ENCODE results near the gene IRF7. TPM values are rescaled to one million over a fixed set of nuclear protein-coding genes. Genes with fewer than 3 reads are reported as not detected.

Gene IRF7
- total and polyA plus RNA-seq, 10 donors: 52.3 to 99.1 (median 83.4) TPM

- peak in 1 of 3 donors; percentile 26 for TF ChIP-seq POLR2AphosphoS5 (IDR thresholded peaks at IDR 0.05)
- TF ChIP-seq CTCF (IDR thresholded peaks at IDR 0.05 in 8 of 11, conservative IDR thresholded peaks at IDR 0.05 in 3 of 11): no peak
These were observed 10.0 kb upstream of the IRF7 start for GRCh38 chr11:625636-626268.

DNA sequence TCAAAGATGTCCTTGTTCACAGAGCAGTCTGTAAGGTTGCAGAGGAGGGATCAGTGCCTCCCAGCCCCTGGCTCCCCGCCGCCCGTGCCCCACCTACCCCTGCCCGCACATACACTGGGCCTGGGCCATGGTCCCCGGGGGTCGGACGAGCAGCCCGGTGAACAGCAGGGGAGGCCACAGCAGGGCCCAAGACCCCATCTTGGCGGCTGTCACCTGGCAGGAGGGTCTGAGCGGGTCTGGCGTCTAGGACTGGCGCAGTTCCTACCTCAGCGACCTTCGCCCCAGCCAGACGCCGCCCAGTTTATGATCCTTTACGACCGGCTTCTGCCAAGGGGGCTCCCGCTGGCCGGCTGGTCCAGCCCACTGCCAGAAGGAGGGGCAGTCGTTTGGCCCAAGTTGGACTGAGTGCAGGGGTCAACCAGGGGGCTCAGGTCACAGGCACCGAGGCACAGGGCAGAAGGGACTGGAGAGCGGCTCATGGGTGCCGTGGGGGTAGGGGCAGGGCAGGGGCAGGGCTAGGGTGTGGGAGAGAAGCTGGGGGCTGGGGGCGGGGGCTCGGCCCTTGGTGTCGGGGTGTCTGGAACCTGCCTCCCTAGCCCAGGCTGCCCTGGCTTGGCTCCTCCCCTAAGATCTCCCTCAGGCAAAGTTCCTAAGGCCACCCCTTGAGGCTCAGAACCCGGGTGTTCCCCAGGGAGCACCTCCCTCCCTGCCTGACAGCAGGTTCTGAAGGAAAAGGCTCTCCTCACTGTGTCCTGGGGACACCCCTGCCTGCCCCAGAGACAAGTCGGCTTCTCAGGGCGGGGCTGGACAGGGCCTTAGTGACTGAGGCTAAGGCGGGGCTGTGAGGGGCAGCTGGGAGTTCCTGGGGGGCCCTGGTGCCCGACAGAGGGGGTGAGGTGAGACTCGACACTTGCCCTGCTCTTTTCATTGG, 9.2 kb upstream of the IRF7 start, which contains the start of gene CDHR5:
Gene CDHR5 (minus strand): TSS at position 251 of the 931 bp plus-strand sequence. CDS start 53 bp downstream, at position 198.
- Histone ChIP-seq H3K9me3 (no peaks in the 10 kb centered on the region), H3K36me3 (peaks cover 0 to 21% (median 0%) of the 10 kb centered on the region in 6 donors), H3K4me3 (no peak within 1 kb of the TSS), H3K27ac (no peak within 1 kb of the TSS), H3K4me1 (peaks cover 0 to 50% (median 21%) of the 10 kb centered on the region in 6 donors), H3K27me3 (replicated peaks in 1 of 7) (peaks cover 0 to 47% (median 23%) of the 10 kb centered on the region in 7 donors)
- intact Hi-C loops (cut with DNase I; ENCODE audit: low total_unique reads): no loop called here
- no peak for TF ChIP-seq POLR2A (IDR thresholded peaks at IDR 0.05)
- no peak for TF ChIP-seq POLR2AphosphoS5 (IDR thresholded peaks at IDR 0.05)
- TF ChIP-seq CTCF (IDR thresholded peaks at IDR 0.05 in 8 of 11, conservative IDR thresholded peaks at IDR 0.05 in 3 of 11): no peak
- peak; percentile 67 for DNase-seq
- 86 to 93% (median 90%) methylated on average over 27 to 33 of the region's 33 CpGs for WGBS, 5 donors

More at GRCh38 chr11:625636-626268, 10.0 kb upstream of the IRF7 start:
- H3K36me3 ChIP-seq: peaks cover 0 to 21% (median 0%) of the 10 kb centered on the region in 6 donors
- no peaks in the 10 kb centered on the region for H3K9me3 ChIP-seq
- peak; percentile 65 for DNase-seq
- intact Hi-C loops (cut with DNase I; ENCODE audit: low total_unique reads): no loop called here
- H3K4me3 ChIP-seq: no peak overlapping the region
- peaks cover 0 to 47% (median 23%) of the 10 kb centered on the region in 7 donors for H3K27me3 ChIP-seq (replicated peaks in 1 of 7)
- 77 to 86% (median 78%) methylated on average over 16 to 22 of the region's 22 CpGs for WGBS, 5 donors
- no peak overlapping the region for H3K27ac ChIP-seq
- peaks cover 0 to 42% (median 21%) of the 10 kb centered on the region in 6 donors for H3K4me1 ChIP-seq

DNA sequence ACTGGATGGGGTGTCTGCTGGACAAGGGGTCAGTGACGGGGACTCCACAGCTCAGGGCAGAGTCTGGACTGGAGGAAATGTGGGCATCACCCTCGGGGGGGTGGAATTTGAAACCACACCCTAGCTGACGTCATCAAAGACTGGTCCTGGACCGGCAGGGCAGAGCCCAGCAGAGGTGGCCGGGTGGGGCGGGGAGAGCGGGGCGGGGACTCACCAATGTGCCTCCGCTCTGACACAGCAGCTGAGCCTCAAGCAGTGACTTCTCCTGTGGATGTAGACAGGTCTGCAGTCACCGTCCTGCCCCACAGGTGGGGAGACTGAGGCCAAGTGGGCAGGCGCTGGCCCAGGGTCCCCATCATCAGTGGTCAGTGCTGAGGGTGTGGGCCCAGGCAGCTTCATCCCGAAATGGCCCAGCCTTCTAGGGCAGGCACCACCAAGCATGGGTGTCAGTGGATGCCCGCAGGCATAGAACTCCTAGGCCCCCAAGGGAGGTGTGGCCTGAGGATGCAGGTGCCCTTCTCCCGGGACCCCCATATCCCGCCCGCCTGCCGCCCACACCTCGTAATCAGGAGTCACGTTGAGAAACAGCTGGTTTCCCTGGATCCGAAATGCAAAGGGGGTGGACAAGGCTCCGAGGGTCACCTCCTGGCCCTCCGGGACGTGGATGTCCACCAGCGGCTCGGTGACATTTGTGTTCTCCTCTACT, 8.4 kb upstream of the IRF7 start:
- Histone ChIP-seq H3K4me1 (peaks cover 0 to 47% (median 18%) of the 10 kb centered on the region in 6 donors), H3K9me3 (no peaks in the 10 kb centered on the region), H3K4me3 (no peak overlapping the region), H3K36me3 (peaks cover 0 to 28% (median 0%) of the 10 kb centered on the region in 6 donors), H3K27me3 (replicated peaks in 1 of 7) (peaks cover 0 to 47% (median 23%) of the 10 kb centered on the region in 7 donors), H3K27ac (no peak overlapping the region)
- intact Hi-C loops (cut with DNase I; ENCODE audit: low total_unique reads): no loop called here
- WGBS, 5 donors: 81 to 91% (median 85%) methylated on average over 17 to 25 of the region's 25 CpGs
- TF ChIP-seq POLR2AphosphoS5 (IDR thresholded peaks at IDR 0.05) (no peak), CTCF (IDR thresholded peaks at IDR 0.05 in 8 of 11, conservative IDR thresholded peaks at IDR 0.05 in 3 of 11) (no peak), POLR2A (IDR thresholded peaks at IDR 0.05) (no peak)
- peak; percentile 52 for DNase-seq

All from spleen (tissue), 11 donors.